Fibroblast of the aortic adventitia (primary cell): ENCODE measurements around the gene PCDH15. TPM values are rescaled to one million over a fixed set of nuclear protein-coding genes. Genes with fewer than 3 reads are reported as not detected.

Source experiments
- DNase-seq: peaks from one replicate; pipeline ENCODE4 v3.0.0-alpha.2; 2010; ENCODE audit warnings: low read depth
- H3K4me3 ChIP-seq: 2 replicates; pipeline ENCODE4 v1.5.1; 2011; ENCODE audit warnings: low read depth, mild to moderate bottlenecking, control low read depth, low read length, moderate library complexity
- total RNA-seq: library from RNA; depleted of rRNA; stranded (reverse); fragments of >200 nt; gene quantifications from 2 replicates; pipeline ENCODE4 v1.2.3, GENCODE V29; 2012; ENCODE audit warnings: low replicate concordance
- TF ChIP-seq, protein P1 (sequence below): IDR thresholded peaks from 2 replicates; pipeline ENCODE4 v1.5.1; 2011; ENCODE audit warnings: mild to moderate bottlenecking, low read length, control low read depth, inconsistent platforms; ENCODE audit not compliant: insufficient read depth

The PCDH15 gene
- total RNA-seq, 1 donor: 0.09 TPM

- no peak overlapping the region for H3K4me3 ChIP-seq
- TF ChIP-seq, protein P1, sequence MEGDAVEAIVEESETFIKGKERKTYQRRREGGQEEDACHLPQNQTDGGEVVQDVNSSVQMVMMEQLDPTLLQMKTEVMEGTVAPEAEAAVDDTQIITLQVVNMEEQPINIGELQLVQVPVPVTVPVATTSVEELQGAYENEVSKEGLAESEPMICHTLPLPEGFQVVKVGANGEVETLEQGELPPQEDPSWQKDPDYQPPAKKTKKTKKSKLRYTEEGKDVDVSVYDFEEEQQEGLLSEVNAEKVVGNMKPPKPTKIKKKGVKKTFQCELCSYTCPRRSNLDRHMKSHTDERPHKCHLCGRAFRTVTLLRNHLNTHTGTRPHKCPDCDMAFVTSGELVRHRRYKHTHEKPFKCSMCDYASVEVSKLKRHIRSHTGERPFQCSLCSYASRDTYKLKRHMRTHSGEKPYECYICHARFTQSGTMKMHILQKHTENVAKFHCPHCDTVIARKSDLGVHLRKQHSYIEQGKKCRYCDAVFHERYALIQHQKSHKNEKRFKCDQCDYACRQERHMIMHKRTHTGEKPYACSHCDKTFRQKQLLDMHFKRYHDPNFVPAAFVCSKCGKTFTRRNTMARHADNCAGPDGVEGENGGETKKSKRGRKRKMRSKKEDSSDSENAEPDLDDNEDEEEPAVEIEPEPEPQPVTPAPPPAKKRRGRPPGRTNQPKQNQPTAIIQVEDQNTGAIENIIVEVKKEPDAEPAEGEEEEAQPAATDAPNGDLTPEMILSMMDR: no peak
- DNase-seq: no peak
Measured at GRCh38 chr10:54607983-54608382, 193.0 kb downstream of the PCDH15 start.

GRCh38 chr10:54594289-54594688 is 206.7 kb downstream of the PCDH15 start:
- TF ChIP-seq, protein P1: no peak
- DNase-seq: no peak
- no peak overlapping the region for H3K4me3 ChIP-seq

DNA sequence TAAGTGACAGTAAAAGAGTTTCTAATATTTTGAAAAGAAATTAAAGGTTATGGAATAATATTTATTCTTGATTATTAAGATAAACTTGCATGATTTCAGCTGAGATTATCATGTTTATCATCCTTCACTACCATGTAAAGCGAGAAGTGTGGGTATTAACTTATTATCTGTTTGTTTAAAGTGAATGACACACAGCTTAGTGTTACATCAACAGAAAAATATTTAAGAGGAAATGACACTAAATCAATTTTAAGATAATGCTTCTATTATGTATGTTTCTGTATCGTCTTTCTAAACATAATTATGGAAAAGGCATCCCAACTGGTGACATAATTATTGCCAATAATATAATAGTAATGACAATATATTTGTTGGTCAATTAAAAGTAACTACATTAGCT is 213.1 kb downstream of the PCDH15 start:
- no peak for DNase-seq
- no peak overlapping the region for H3K4me3 ChIP-seq
- TF ChIP-seq, protein P1: no peak

GRCh38 chr10:54585572-54585971 is 215.5 kb downstream of the PCDH15 start:
- DNase-seq: no peak
- TF ChIP-seq, protein P1: no peak
- no peak overlapping the region for H3K4me3 ChIP-seq

GRCh38 chr10:54577682-54578081 is 223.3 kb downstream of the PCDH15 start:
- no peak overlapping the region for H3K4me3 ChIP-seq
- no peak for DNase-seq
- TF ChIP-seq, protein P1: no peak

DNA sequence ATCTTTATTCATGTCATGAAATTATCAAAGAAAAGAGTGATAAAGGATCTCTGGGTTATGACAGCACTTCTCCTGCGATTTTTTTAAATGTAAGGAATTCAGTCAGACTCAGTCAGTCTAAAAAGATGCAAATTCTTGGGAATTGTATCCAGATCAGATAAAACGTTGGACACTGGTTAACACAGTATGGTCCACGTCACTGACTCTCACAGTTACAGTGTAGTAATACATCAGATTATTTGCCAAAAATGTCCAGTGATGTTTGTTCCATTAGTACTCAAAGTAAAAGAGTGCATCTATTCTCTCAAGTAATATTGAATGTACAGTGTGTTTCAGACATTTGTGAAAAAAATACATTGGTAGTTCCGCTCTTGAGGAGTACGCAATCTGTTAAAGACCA is 224.5 kb downstream of the PCDH15 start:
- H3K4me3 ChIP-seq: no peak overlapping the region
- no peak for DNase-seq
- TF ChIP-seq, protein P1: no peak

DNA sequence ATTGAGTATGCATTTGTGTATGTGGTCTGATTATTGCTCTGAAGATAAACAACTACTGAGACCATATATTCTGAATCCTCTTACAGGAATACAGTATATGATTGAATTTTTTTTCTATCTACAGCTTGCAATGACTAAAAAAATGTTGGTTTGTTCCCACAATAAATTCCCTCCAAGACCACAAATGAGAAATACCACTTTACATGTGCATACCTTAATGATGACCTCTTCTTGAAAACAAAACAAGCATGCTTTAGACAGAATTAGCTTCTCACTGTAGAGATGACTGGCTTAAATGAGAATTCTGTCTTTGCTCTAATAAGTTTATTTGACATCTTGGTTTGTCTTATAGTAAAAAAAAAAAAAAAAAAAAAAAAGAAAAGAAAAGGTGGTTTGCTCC is 241.5 kb downstream of the PCDH15 start:
- DNase-seq: no peak
- TF ChIP-seq, protein P1: no peak
- H3K4me3 ChIP-seq: no peak overlapping the region
